ENCODE measurements around the gene WWOX. TPM values are rescaled to one million over a fixed set of nuclear protein-coding genes. Genes with fewer than 3 reads are reported as not detected.

The WWOX gene
- total RNA-seq, 4 donors from 2014 or later: 21.4 to 55.6 (median 33.2) TPM

DNA sequence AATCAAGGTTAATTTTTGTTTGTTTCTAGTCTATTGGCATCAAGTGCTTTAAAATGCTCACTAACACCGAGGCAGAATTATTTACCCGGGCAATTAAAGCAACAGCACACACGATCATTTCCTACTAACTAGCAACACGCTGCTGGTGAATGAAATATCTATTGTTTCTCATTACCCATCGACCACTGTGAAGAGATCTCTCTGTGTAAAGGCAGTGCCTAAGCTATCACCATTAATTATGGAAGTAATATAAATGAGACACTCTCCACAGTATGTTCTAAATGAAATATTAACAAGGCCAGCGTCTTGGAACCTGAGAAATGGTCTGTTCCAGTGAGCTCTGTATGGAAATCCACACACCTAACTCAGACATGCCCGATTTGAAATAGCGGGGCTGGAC lies 1103.5 kb downstream of the WWOX start:
- TF ChIP-seq, protein P1, sequence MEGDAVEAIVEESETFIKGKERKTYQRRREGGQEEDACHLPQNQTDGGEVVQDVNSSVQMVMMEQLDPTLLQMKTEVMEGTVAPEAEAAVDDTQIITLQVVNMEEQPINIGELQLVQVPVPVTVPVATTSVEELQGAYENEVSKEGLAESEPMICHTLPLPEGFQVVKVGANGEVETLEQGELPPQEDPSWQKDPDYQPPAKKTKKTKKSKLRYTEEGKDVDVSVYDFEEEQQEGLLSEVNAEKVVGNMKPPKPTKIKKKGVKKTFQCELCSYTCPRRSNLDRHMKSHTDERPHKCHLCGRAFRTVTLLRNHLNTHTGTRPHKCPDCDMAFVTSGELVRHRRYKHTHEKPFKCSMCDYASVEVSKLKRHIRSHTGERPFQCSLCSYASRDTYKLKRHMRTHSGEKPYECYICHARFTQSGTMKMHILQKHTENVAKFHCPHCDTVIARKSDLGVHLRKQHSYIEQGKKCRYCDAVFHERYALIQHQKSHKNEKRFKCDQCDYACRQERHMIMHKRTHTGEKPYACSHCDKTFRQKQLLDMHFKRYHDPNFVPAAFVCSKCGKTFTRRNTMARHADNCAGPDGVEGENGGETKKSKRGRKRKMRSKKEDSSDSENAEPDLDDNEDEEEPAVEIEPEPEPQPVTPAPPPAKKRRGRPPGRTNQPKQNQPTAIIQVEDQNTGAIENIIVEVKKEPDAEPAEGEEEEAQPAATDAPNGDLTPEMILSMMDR (IDR thresholded peaks at IDR 0.05): no peak
- ATAC-seq (ENCODE audit: low FRiP score): no peak

GRCh38 chr16:79204486-79204885 lies 1105.0 kb downstream of the WWOX start:
- TF ChIP-seq, protein P1 (IDR thresholded peaks at IDR 0.05): no peak
- ATAC-seq (ENCODE audit: low FRiP score): no peak
- no peak for DNase-seq (ENCODE audit: low spot score)

More for the DNA sequence above, 1103.5 kb downstream of the WWOX start:
- DNase-seq (ENCODE audit: low spot score): no peak

DNA sequence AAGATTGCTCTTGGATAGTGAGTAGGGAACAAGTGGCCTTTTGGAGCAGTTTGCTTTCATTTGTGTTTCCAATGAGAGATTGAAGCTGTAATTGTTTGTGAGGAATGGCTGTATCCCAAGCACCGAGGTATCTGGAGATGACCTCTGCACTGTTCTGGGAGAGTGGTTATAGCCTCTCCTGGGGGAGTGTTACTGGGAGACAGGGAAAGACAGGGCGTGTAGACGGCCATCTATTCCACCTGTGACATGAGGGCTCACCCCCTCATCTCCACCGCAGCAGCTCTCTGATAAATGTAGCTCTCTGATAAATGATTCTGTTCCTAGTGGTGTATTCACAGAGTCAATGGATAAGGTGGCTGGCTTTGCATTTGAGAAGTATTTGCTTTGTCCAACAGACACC lies 1107.4 kb downstream of the WWOX start:
- ATAC-seq (ENCODE audit: low FRiP score) (no peak), DNase-seq (ENCODE audit: low spot score) (no peak)
- TF ChIP-seq, protein P1 (IDR thresholded peaks at IDR 0.05): no peak

DNA sequence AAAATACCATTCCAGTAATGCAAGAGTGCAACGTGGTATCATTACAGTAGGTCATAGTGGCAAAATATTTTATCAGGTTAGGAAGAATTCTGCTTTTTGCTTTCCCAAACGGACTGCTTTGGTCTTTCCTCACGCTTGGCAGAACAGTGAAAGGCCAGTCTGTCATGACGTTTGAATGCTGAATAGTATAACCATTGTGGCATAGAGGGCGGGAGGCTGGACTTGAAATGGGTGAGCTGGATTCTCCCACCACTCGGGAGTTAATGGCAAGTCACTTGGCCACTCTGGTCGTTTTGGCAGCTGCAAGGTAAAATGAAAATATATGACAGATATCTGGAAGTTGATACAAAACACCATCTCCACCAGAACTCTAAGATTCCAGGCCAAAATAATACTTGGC lies 1109.9 kb downstream of the WWOX start:
- TF ChIP-seq, protein P1 (IDR thresholded peaks at IDR 0.05): no peak
- ATAC-seq (ENCODE audit: low FRiP score) (no peak), DNase-seq (ENCODE audit: low spot score) (no peak)

DNA sequence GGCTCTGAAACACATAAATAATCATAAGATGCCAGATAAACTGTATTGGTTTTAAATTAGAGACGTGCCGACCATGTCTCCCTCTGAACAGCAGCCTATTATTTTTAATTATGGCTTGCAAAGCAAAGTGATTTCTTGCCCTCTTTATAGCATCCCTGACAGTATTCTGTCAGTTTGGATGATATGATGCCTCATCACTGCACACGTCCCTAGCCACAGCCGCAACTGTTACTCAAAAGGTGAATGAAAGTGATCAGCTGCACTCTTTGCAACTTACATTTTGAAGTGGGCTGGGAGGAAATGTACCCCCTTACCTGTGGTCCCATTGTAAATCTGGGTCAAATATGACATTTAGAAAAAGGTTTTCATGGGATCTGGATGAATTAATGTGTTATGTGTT lies 1111.2 kb downstream of the WWOX start:
- ATAC-seq (ENCODE audit: low FRiP score): no peak
- TF ChIP-seq, protein P1 (IDR thresholded peaks at IDR 0.05): no peak
- no peak for DNase-seq (ENCODE audit: low spot score)

DNA sequence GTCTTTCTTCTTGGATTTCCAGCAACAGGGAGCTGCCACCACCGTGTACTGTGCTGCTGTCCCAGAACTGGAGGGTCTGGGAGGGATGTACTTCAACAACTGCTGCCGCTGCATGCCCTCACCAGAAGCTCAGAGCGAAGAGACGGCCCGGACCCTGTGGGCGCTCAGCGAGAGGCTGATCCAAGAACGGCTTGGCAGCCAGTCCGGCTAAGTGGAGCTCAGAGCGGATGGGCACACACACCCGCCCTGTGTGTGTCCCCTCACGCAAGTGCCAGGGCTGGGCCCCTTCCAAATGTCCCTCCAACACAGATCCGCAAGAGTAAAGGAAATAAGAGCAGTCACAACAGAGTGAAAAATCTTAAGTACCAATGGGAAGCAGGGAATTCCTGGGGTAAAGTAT lies 1112.1 kb downstream of the WWOX start:
- TF ChIP-seq, protein P1 (IDR thresholded peaks at IDR 0.05): no peak
- ATAC-seq (ENCODE audit: low FRiP score): no peak
- DNase-seq (ENCODE audit: low spot score): no peak

DNA sequence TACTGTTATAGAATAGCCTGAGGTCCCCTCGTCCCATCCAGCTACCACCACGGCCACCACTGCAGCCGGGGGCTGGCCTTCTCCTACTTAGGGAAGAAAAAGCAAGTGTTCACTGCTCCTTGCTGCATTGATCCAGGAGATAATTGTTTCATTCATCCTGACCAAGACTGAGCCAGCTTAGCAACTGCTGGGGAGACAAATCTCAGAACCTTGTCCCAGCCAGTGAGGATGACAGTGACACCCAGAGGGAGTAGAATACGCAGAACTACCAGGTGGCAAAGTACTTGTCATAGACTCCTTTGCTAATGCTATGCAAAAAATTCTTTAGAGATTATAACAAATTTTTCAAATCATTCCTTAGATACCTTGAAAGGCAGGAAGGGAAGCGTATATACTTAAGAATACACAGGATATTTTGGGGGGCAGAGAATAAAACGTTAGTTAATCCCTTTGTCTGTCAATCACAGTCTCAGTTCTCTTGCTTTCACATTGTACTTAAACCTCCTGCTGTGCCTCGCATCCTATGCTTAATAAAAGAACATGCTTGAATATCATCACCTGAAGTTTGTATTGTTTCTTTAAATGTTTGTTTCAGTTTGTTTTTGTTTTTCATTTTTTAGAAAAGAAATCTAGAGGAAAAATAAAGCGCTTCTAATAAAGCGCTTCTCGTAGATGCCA lies 1112.8 kb downstream of the WWOX start:
- ATAC-seq (ENCODE audit: low FRiP score): no peak
- TF ChIP-seq, protein P1 (IDR thresholded peaks at IDR 0.05): no peak
- DNase-seq (ENCODE audit: low spot score): no peak
